Peyer's patch (tissue), 4 donors: Measurements from ENCODE around the gene HDAC4. TPM values are rescaled to one million over a fixed set of nuclear protein-coding genes. Genes with fewer than 3 reads are reported as not detected.
"Not testable (repeated sequence)": the region's sequence is repeated elsewhere in the genome, so short reads cannot be mapped to it uniquely, and the experiment has no call there.

Source experiments
- DNase-seq, 3 donors: peaks; one replicate each; pipeline ENCODE4 v3.0.0-alpha.2; 2017 to 2019
- H3K27ac ChIP-seq, 4 donors: fragments of 200-600 bp; sonication (generic); one replicate each; pipeline ENCODE4 v1.5.1; 2016 to 2019
- H3K27me3 ChIP-seq, 2 donors: fragments of 200-600 bp; sonication (generic); one replicate each; pipeline ENCODE4 v1.5.1; 2019
- H3K36me3 ChIP-seq, 3 donors: fragments of 200-600 bp; sonication (generic); one replicate each; pipeline ENCODE4 v1.5.1; 2016 to 2019
- H3K4me1 ChIP-seq, 4 donors: fragments of 200-600 bp; sonication (generic); one replicate each; pipeline ENCODE4 v1.5.1; 2016 to 2019
- H3K4me3 ChIP-seq, 4 donors: fragments of 200-600 bp; sonication (generic); 1 replicate in 3 of 4; 2 replicates in 1 of 4; pipeline ENCODE4 v1.5.1; 2016 to 2019; ENCODE audit warnings: mild to moderate bottlenecking in 1 of 4
- H3K9me3 ChIP-seq, 4 donors: fragments of 200-600 bp; sonication (generic); one replicate each; pipeline ENCODE4 v1.5.1; 2016 to 2019; ENCODE audit warnings: mild to moderate bottlenecking in 1 of 4
- CTCF ChIP-seq, 6 experiments: fragments of 450-650 bp in 4 of 6; fragments of 200-600 bp in 2 of 6; sonication (generic) in 1 of 6; IDR thresholded peaks; one replicate each; pipeline ENCODE4 v1.5.1; 2017 to 2019; ENCODE audit warnings: antibody characterized with exemption in 6 of 6, mild to moderate bottlenecking in 3 of 6, moderate library complexity in 1 of 6
- POLR2A ChIP-seq, 2 donors: fragments of 450-650 bp; IDR thresholded peaks; one replicate each; pipeline ENCODE4 v1.5.1; 2017; ENCODE audit warnings: antibody characterized with exemption in 2 of 2, mild to moderate bottlenecking in 2 of 2, moderate library complexity in 2 of 2
- total RNA-seq, 4 donors: library from RNA; depleted of rRNA; stranded (reverse); fragments of >200 nt; gene quantifications; one replicate each; pipeline ENCODE4 v1.1.0, GENCODE V29; 2016

HDAC4 gene
- total RNA-seq, 4 donors from 2014 or later = 28.9 to 198 (median 102) TPM

GRCh38 chr2:239178954-239179353 lies 221.9 kb downstream of the HDAC4 start:
- Histone ChIP-seq H3K4me1 (no peaks in the 10 kb centered on the region), H3K27me3 (no peaks in the 10 kb centered on the region), H3K4me3 (no peak overlapping the region), H3K9me3 (peaks cover 0 to 2% (median 0%) of the 10 kb centered on the region in 4 donors), H3K36me3 (peaks cover 0 to 54% (median 0%) of the 10 kb centered on the region in 3 donors), H3K27ac (no peak overlapping the region)
- TF ChIP-seq CTCF (IDR thresholded peaks at IDR 0.05) (no peak), POLR2A (IDR thresholded peaks at IDR 0.05) (no peak)
- DNase-seq = peak in 2 of 3 donors; percentile 28 to 34

DNA sequence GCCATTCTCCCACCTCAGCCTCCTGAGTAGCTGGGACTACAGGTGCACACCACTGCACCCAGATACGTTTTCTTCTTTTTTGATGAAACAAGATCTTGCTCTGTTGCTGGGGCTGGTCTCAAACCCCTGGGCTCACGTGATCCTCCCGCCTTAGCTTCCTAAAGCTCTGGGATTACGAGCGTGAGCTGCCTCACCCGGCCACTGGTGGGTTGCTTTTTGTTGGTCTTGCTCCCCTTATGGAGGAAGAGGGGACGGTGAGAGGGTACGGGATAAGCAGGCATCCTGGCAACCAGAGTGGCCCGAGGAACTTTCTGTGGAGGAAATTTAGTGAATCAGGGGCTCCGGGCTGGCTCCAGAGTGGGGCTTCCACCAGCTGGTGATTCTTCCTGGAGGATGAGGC lies 222.3 kb downstream of the HDAC4 start:
- peaks cover 0 to 54% (median 0%) of the 10 kb centered on the region in 3 donors for H3K36me3 ChIP-seq
- DNase-seq = peak in 2 of 3 donors; percentile 21 to 22
- TF ChIP-seq POLR2A (IDR thresholded peaks at IDR 0.05) = no peak

DNA sequence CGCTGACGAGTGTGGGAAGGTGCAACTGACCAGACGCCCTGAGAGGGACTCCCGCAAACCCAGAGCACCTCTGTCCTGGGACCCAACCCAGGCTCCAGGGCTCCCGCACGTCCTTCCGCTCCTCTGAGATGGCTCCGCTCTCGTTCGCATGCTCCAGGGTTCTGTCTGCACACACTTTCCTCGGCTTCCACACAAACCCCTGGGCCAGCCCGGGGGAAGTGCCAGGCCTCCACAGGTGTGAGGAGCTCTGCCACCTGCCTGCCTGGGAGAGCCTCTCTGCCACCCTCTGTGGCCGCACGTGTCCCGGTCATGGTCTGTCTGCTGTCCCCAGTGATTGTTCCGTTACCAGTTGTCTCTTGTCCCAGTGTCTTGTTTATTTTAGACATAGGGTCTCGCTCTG lies 222.9 kb downstream of the HDAC4 start:
- Histone ChIP-seq H3K4me1 (no peaks in the 10 kb centered on the region), H3K4me3 (no peak overlapping the region), H3K27ac (no peak overlapping the region), H3K36me3 (peaks cover 0 to 54% (median 0%) of the 10 kb centered on the region in 3 donors), H3K9me3 (peaks cover 0 to 4% (median 0%) of the 10 kb centered on the region in 4 donors), H3K27me3 (no peaks in the 10 kb centered on the region)
- TF ChIP-seq POLR2A (IDR thresholded peaks at IDR 0.05) (no peak), CTCF (IDR thresholded peaks at IDR 0.05) (no peak)
- peak in 2 of 3 donors; percentile 21 to 33 for DNase-seq

More for the DNA sequence above, 222.3 kb downstream of the HDAC4 start:
- H3K27me3 ChIP-seq = no peaks in the 10 kb centered on the region
- H3K9me3 ChIP-seq = peaks cover 0 to 2% (median 0%) of the 10 kb centered on the region in 4 donors
- no peak overlapping the region for H3K27ac ChIP-seq
- H3K4me1 ChIP-seq = no peaks in the 10 kb centered on the region
- no peak overlapping the region for H3K4me3 ChIP-seq

DNA sequence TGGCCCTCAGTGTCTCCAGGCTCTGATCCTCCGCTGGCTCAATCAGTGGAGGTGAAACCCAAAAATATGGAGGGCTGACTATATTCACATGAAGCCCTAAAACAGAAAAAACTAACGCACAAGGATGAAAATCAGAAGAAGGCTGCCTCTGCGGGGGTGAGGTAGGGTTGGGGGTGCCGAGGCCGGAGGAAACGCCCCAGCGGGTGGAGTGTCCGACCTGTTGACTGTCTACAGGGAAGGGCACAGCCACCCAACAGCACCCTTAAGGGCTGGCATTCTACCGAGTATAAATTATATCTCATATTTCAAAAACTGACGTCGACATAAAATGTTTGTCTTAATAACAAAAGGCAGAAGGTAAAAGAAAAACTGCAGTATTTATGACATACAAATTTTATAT lies 223.5 kb downstream of the HDAC4 start:
- DNase-seq = peak in 2 of 3 donors; percentile 11 to 22
- TF ChIP-seq CTCF (IDR thresholded peaks at IDR 0.05) = no peak
- no peaks in the 10 kb centered on the region for H3K27me3 ChIP-seq
- H3K9me3 ChIP-seq = peaks cover 0 to 9% (median 0%) of the 10 kb centered on the region in 4 donors
- peaks cover 0 to 54% (median 0%) of the 10 kb centered on the region in 3 donors for H3K36me3 ChIP-seq
- H3K4me1 ChIP-seq = no peaks in the 10 kb centered on the region
- no peak overlapping the region for H3K4me3 ChIP-seq
- no peak overlapping the region for H3K27ac ChIP-seq

DNA sequence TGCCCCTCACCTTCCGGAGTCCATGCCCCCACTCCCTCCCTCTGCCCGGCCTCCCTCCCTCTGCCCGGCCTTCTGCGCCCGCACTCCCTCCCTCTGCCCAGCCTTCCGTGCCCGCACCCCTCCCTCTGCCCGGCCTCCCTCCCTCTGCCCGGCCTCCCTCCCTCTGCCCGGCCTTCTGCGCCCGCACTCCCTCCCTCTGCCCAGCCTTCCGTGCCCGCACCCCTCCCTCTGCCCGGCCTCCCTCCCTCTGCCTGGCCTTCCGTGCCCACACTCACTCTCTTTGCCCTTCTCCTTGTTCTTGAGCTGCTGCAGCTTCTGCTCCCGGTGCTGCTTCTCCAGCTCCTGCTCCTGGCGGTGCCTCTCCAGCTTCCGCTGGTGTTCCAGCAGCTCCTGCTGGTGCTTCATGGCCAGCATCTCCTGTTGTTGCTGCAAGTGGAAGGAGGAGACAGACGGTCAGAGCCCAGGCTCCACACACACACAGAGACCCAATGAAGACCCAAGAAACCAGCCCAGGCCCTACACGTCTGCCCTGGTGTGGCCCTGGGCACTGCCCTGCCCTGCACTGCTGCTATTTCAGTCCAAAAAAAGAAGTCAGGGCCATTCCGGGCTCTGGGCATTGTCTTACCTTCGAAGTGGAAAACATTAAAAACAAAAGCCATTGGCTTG lies 224.5 kb downstream of the HDAC4 start:
- not testable (repeated sequence) for H3K4me3 ChIP-seq, H3K27ac ChIP-seq, H3K27me3 ChIP-seq, H3K4me1 ChIP-seq
- H3K9me3 ChIP-seq = peaks cover 0 to 11% (median 0%) of the 10 kb centered on the region in 4 donors
- peaks cover 0 to 50% (median 0%) of the 10 kb centered on the region in 3 donors for H3K36me3 ChIP-seq
- peak in 2 of 3 donors; percentile 11 to 19 for DNase-seq

DNA sequence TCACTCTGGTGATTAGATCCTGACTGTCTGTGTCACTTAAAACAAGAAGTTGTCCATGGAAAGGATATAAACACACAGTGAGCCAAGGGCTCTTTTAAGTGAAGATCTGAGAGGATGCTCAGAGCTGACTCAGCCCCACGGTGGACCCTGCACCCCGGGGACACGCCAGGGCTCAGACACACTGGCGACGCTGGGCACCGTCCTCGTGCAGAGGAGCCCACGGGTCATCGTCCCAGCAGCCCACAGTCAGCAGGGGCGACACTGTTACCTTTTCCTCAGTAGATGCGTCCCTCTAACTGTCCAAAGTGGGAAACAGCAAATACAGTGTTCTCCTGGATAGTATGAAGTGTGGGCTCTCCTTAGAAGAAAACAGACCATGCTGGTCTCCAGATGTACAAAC lies 225.6 kb downstream of the HDAC4 start:
- Histone ChIP-seq H3K4me3 (no peak overlapping the region), H3K27me3 (no peaks in the 10 kb centered on the region), H3K9me3 (peaks cover 0 to 11% (median 0%) of the 10 kb centered on the region in 4 donors), H3K27ac (no peak overlapping the region), H3K4me1 (no peaks in the 10 kb centered on the region), H3K36me3 (peaks cover 0 to 42% (median 0%) of the 10 kb centered on the region in 3 donors)
- TF ChIP-seq POLR2A (IDR thresholded peaks at IDR 0.05) (no peak), CTCF (IDR thresholded peaks at IDR 0.05) (no peak)
- DNase-seq = peak in 2 of 3 donors; percentile 4 to 10
